Calu3 (cell line): ENCODE results near the gene HNF4A. TPM values are rescaled to one million over a fixed set of nuclear protein-coding genes. Genes with fewer than 3 reads are reported as not detected.

Experiments used
- BruUV-seq: library from RNA; stranded (reverse); fragments of 400-500 nt; replicated peaks from 2 replicates; lab custom pipeline; 2021; lab: Mats Ljungman, UMichigan
- CTCF ChIA-PET: fragments of 300-600 bp; sonication (Branson Sonifier 250); formaldehyde crosslinking; loops from one replicate; lab custom pipeline; 2022; ENCODE audit warnings: antibody characterized with exemption; lab: Charles Lee
- DNase-seq: peaks from one replicate; pipeline ENCODE4 v3.0.0; 2022
- H3K27ac Mint-ChIP-seq: one replicate; pipeline ENCODE4 v1.8.0; 2022; ENCODE audit warnings: mixed read lengths; ENCODE audit not compliant: unreplicated experiment
- H3K27me3 Mint-ChIP-seq: one replicate; pipeline ENCODE4 v1.8.0; 2022; ENCODE audit warnings: mixed read lengths; ENCODE audit not compliant: unreplicated experiment
- H3K36me3 Mint-ChIP-seq: one replicate; pipeline ENCODE4 v1.8.0; 2022; ENCODE audit warnings: mild to moderate bottlenecking, moderate library complexity, mixed read lengths; ENCODE audit not compliant: insufficient read depth, unreplicated experiment
- H3K4me1 Mint-ChIP-seq: one replicate; pipeline ENCODE4 v1.8.0; 2022; ENCODE audit warnings: mild to moderate bottlenecking, low read depth, mixed read lengths; ENCODE audit not compliant: unreplicated experiment
- H3K4me3 Mint-ChIP-seq: one replicate; pipeline ENCODE4 v1.8.0; 2022; ENCODE audit warnings: mild to moderate bottlenecking, low read depth, moderate library complexity, mixed read lengths; ENCODE audit not compliant: unreplicated experiment
- H3K9me3 Mint-ChIP-seq: one replicate; pipeline ENCODE4 v1.8.0; 2022; ENCODE audit warnings: low read depth, mixed read lengths; ENCODE audit not compliant: unreplicated experiment
- CTCF ChIP-seq: fragments of 200-600 bp; IDR thresholded peaks from one replicate; pipeline ENCODE4 v1.8.0; 2022; ENCODE audit warnings: antibody characterized with exemption; ENCODE audit not compliant: unreplicated experiment
- intact Hi-C: fragments of 100-400 bp; cut with micrococcal nuclease; formaldehyde crosslinking; loops from one replicate; pipeline ENCODE4 v1.10.0; 2022; ENCODE audit not compliant: unreplicated experiment
- total RNA-seq: library from RNA; stranded (reverse); gene quantifications from 2 replicates; pipeline ENCODE4 v1.2.3, GENCODE V29; 2022

HNF4A gene
- total RNA-seq, 1 experiment from 2014 or later = 27.7 TPM

- H3K27ac Mint-ChIP-seq = no peak overlapping the region
- no peak overlapping the region for H3K4me3 Mint-ChIP-seq
- no peaks in the 10 kb centered on the region for H3K9me3 Mint-ChIP-seq
- intact Hi-C loops = no loop called here
- TF ChIP-seq CTCF = no peak
- H3K36me3 Mint-ChIP-seq = no peaks in the 10 kb centered on the region
- CTCF ChIA-PET = interaction anchor here (0.6 kb wide), 1 partner anchor 20 kb away, joined by 3 read pairs; no protein-coding TSS in a partner anchor
- BruUV-seq = no TSS peak
- DNase-seq = no peak
- H3K27me3 Mint-ChIP-seq = peaks cover 38% of the 10 kb centered on the region
- H3K4me1 Mint-ChIP-seq = no peaks in the 10 kb centered on the region
Measured at GRCh38 chr20:44450281-44450889, 94.9 kb downstream of the HNF4A start.

GRCh38 chr20:44450903-44451450 is 95.5 kb downstream of the HNF4A start:
- Mint-ChIP-seq H3K4me1 (no peaks in the 10 kb centered on the region), H3K27ac (no peak overlapping the region), H3K4me3 (no peak overlapping the region), H3K9me3 (no peaks in the 10 kb centered on the region), H3K36me3 (no peaks in the 10 kb centered on the region), H3K27me3 (peaks cover 32% of the 10 kb centered on the region)
- no peak for DNase-seq
- no TSS peak for BruUV-seq
- intact Hi-C loops = no loop called here
- no peak for TF ChIP-seq CTCF
- CTCF ChIA-PET = no interaction called here

GRCh38 chr20:44454306-44454963 is 98.9 kb downstream of the HNF4A start:
- CTCF ChIA-PET = interaction anchor here (1.3 kb wide), 1 partner anchor 16 kb away, joined by 3 read pairs; no protein-coding TSS in a partner anchor
- BruUV-seq = no TSS peak
- no peaks in the 10 kb centered on the region for H3K36me3 Mint-ChIP-seq

GRCh38 chr20:44455126-44455525 is 99.6 kb downstream of the HNF4A start:
- Mint-ChIP-seq H3K27ac (no peak overlapping the region), H3K4me3 (no peak overlapping the region), H3K4me1 (no peaks in the 10 kb centered on the region), H3K9me3 (no peaks in the 10 kb centered on the region), H3K36me3 (no peaks in the 10 kb centered on the region), H3K27me3 (peaks cover 14% of the 10 kb centered on the region)
- BruUV-seq = no TSS peak
- CTCF ChIA-PET = no interaction called here
- DNase-seq = no peak
- intact Hi-C loops = no loop called here
- no peak for TF ChIP-seq CTCF

More at GRCh38 chr20:44454306-44454963, 98.9 kb downstream of the HNF4A start:
- no peak overlapping the region for H3K27ac Mint-ChIP-seq
- intact Hi-C loops = no loop called here
- H3K4me3 Mint-ChIP-seq = no peak overlapping the region
- DNase-seq = no peak
- no peaks in the 10 kb centered on the region for H3K4me1 Mint-ChIP-seq
- H3K27me3 Mint-ChIP-seq = peaks cover 14% of the 10 kb centered on the region
- TF ChIP-seq CTCF = no peak
- no peaks in the 10 kb centered on the region for H3K9me3 Mint-ChIP-seq
